Esophagus muscularis mucosa (tissue), 3 donors: ENCODE data around the gene MAGI1.
A peak's percentile ranks its signal among the peaks of the same experiment; 100 is the strongest.

Source experiments
- CTCF ChIP-seq, 3 experiments: fragments of 200-600 bp in 2 of 3; fragments of 450-650 bp in 1 of 3; sonication (generic) in 2 of 3; IDR thresholded peaks; one replicate each; pipeline ENCODE4 v1.5.1; 2017 to 2019; ENCODE audit warnings: antibody characterized with exemption in 3 of 3, mild to moderate bottlenecking in 2 of 3, moderate library complexity in 1 of 3
- POLR2A ChIP-seq: fragments of 450-650 bp; IDR thresholded peaks from one replicate; pipeline ENCODE4 v1.6.1; 2017; ENCODE audit warnings: antibody characterized with exemption, moderate library complexity, mild to moderate bottlenecking, low read depth
- POLR2AphosphoS5 ChIP-seq, 2 donors: sonication (generic); formaldehyde crosslinking; IDR thresholded peaks; one replicate each; pipeline ENCODE4 v1.6.1; 2017; ENCODE audit warnings: antibody characterized with exemption in 2 of 2

GRCh38 chr3:65751123-65751700, 287.5 kb downstream of the MAGI1 start:
- TF ChIP-seq CTCF (IDR thresholded peaks at IDR 0.05) (peak; percentile 24 to 58 (median 37)), POLR2A (no peak), POLR2AphosphoS5 (IDR thresholded peaks at IDR 0.05) (no peak)
